ENCODE results near the gene SLC39A3.

SLC39A3 gene

DNA sequence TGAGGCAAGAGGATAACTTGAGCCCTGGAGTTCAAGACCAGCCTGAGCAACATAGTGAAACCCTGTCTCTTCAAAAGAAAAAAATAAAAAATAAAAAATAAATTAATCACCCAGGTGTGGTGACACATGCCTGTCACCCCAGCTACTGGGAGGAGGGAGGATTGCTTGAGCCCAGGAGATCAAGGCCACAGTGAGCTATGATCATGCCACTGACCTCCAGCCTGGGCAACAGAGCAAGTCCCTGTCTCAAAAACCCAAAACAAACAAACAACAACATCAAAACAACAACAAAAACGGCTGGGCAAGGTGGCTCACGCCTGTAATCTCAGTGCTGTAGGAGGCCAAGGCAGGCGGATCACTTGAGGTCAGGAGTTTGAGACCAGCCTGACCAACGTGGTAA is 4.3 kb upstream of the SLC39A3 start:
- DNase-seq, result no peak

GRCh38 chr19:2743099-2743498 is 3.3 kb upstream of the SLC39A3 start:
- DNase-seq, result no peak

GRCh38 chr19:2740314-2740656 is 468 bp upstream of the SLC39A3 start:
- DNase-seq, result no peak

- no peak for DNase-seq
Observed at GRCh38 chr19:2736550-2737190, 3.1 kb downstream of the SLC39A3 start.

GRCh38 chr19:2735374-2735773 is 4.4 kb downstream of the SLC39A3 start:
- no peak for DNase-seq

DNA sequence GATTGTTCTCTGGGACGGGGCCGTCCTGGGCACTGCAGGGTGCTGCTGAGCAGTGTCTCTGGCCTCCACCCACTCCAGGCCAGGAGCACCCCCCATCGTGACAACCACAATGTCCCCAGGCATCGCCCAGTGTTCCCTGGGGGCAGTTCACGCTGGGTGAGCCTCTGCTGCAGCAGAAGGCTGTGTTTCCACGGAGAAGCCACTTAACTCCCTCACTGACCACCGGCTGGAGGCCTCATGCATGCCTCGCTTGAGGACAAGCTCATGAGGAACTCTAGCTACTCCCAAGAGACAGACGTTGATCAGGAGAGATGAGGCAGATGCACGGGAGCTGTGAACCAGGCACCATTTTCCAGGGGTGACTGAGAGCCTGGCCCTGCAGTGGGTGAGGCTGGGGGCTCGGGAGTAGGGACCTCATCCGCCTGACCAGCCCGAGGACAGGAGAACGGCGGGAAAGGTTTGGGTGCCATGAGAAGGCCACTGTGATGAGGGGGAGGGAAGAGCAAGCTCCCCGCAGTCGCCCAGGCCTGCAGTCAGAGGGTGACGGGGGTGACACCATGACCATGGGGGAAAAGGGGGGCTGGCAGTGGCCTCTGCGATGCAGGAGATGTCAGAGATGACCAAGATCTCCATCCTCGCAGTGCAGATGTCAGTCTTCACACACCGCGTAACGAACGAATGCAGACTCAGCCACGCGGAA is 5.1 kb downstream of the SLC39A3 start:
- no peak for DNase-seq

DNA sequence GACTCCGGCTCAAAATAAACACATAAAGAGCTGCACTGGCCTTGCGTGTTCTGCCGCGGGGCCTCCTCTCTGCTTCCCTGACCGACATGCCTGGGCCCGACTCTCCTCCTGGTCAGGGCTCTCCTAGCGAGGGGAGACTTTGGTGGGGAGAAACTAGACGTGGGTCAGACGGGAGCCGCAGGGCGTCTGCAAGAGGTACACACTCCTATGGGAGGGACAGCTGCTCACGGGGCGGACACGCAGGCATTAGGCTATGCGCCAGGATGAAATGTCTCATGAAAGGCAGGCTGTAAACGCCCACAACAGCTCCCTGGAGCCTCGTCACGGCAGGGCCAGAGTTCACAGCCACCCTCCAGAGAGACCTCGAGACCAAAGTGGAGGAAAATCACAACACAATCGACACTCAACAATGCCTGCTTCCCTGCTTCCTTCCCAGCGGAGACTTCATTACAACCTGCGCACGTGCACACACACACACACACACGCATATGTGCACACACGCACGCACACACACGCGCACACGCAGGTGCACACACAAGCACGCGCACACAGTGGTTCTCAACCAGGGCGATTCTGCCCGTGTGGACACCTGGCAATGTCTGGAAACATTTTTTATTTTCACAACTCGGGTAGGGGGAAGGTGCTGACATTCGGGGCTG is 5.8 kb downstream of the SLC39A3 start:
- no peak for DNase-seq

DNA sequence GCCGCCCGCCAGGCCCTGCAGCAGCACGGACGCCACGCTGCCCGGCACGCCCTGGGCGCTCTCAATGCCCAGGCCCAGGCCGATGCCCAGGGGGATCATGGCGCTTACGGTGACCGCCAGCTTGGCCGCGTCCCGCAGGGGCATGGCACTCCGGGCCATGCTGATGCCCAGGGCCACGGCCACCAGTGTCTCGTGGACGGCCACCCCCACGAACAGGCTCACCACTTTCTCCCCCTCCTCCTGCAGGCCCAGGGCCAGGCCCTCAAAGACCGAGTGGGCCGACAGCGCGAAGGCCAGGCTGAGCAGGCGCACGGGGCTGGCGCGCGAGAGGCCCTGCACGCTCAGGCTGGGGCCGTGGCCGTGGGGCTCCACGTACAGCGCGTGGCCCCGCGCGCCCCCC is 6.9 kb downstream of the SLC39A3 start:
- DNase-seq, result no peak

DNA sequence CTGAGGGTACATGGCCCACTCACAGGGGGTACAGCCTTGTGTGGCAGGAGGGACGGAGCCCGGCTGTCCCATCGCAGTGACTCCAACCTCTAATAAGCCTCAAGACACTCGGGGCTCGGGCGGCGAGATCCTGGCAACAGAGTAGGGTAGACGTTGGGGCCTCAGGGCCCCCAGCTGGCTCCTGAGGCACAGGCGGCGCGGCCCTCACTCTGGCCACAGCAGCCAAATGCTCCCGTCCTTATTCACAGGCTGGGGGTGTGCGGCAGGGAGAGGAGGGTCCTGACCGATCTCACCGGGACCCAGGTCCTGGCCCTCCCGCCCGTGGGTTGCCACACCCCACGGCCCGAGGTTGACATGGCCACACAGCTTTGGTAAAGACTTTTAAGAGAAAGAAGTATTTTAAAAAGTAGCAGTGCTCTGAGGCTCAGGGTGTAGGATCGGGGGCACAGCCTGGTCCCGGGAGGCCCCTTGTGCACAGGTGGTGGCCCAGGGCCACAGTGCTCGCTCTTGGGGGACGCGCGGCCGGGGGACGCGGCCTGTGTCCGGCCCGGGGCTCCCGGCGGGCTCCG is 7.6 kb downstream of the SLC39A3 start:
- no peak for DNase-seq

GRCh38 chr19:2731181-2731995 is 8.4 kb downstream of the SLC39A3 start:
- DNase-seq, result no peak

GRCh38 chr19:2729943-2730818 is 9.6 kb downstream of the SLC39A3 start:
- no peak for DNase-seq

- no peak for DNase-seq
Observed at GRCh38 chr19:2728783-2729387, 10.9 kb downstream of the SLC39A3 start.

- DNase-seq, result no peak
Observed at GRCh38 chr19:2727640-2727944, 12.2 kb downstream of the SLC39A3 start.

- DNase-seq, result peak; percentile 3
Observed at GRCh38 chr19:2726904-2727639, 12.7 kb downstream of the SLC39A3 start.

DNA sequence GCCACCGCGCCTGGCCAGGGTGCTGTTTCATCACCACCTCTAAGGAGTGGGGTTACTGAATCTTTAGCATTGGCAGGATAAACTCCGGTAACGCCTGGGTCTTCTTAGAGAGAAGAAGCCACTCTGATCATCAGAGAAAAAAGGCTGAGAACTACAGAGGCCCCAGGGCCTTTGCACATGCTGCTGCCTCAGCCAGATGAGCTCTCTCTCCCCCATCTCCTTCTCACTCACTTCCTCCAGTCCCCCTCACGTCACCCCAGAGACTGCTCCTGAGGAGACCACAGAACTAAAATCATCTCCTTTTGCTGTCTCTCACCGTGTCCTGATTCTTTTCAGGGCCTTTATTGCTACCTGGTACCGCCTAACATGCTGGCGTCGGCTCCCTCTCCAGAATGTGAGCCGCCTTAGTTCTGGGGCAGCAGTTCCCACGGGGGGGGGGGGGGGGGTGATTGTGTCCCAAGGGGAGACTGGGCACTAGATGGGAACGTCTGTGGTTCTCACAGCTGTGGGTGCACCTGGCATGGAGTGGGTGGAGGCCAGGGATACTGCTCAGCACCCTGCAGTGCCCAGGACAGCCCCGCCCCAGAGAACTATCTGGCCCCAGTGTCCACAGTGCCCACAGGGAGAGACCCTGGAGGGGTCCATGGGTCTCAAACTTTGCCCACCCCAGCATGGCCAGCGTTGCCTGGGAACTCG is 13.5 kb downstream of the SLC39A3 start:
- no peak for DNase-seq

GRCh38 chr19:2724148-2724557 is 15.7 kb downstream of the SLC39A3 start:
- no peak for DNase-seq

GRCh38 chr19:2723747-2724146 is 16.1 kb downstream of the SLC39A3 start:
- DNase-seq, result no peak

- no peak for DNase-seq
Observed at GRCh38 chr19:2723345-2723715, 16.5 kb downstream of the SLC39A3 start.

GRCh38 chr19:2722541-2723344 is 17.1 kb downstream of the SLC39A3 start:
- no peak for DNase-seq

All from NCI-H748 treated with DMSO at 0.1 percent for 48 hours (cell line).